Ishikawa (cell line): Measurements from ENCODE around the gene RAP1GAP.
A peak's percentile ranks its signal among the peaks of the same experiment; 100 is the strongest.

Source experiments
- CEBPB ChIP-seq: IDR thresholded peaks from 2 replicates; pipeline ENCODE4 v1.6.1; 2012
- CREB1 ChIP-seq: IDR thresholded peaks from 2 replicates; pipeline ENCODE4 v1.6.1; 2012; ENCODE audit warnings: low read depth
- EGR1 ChIP-seq: IDR thresholded peaks from 2 replicates; pipeline ENCODE4 v1.6.1; 2012
- EP300 ChIP-seq: IDR thresholded peaks from 2 replicates; pipeline ENCODE4 v1.6.1; 2012; ENCODE audit warnings: borderline replicate concordance
- FOXM1 ChIP-seq: IDR thresholded peaks from 2 replicates; pipeline ENCODE4 v1.6.1; 2012; ENCODE audit warnings: low read depth, borderline replicate concordance
- NFIC ChIP-seq: IDR thresholded peaks from 2 replicates; pipeline ENCODE4 v1.6.1; 2012
- RAD21 ChIP-seq: IDR thresholded peaks from 2 replicates; pipeline ENCODE4 v1.6.1; 2012; ENCODE audit warnings: low read depth
- TAF1 ChIP-seq: IDR thresholded peaks from 2 replicates; pipeline ENCODE4 v1.6.1; 2012; ENCODE audit warnings: low read depth, mild to moderate bottlenecking
- TCF12 ChIP-seq: IDR thresholded peaks from 2 replicates; pipeline ENCODE4 v1.6.1; 2012; ENCODE audit warnings: low read depth
- TEAD4 ChIP-seq: IDR thresholded peaks from 2 replicates; pipeline ENCODE4 v1.6.1; 2012
- YY1 ChIP-seq: IDR thresholded peaks from 2 replicates; pipeline ENCODE4 v1.6.1; 2012; ENCODE audit warnings: low read depth
- ZBTB7A ChIP-seq: IDR thresholded peaks from 2 replicates; pipeline ENCODE4 v1.6.1; 2012; ENCODE audit warnings: low read depth
- TF ChIP-seq, protein P1 (sequence below): IDR thresholded peaks from 2 replicates; pipeline ENCODE4 v1.6.1; 2012
- TF ChIP-seq, protein P2 (sequence below): IDR thresholded peaks from 2 replicates; pipeline ENCODE4 v1.6.1; 2012; ENCODE audit warnings: low read depth, mild to moderate bottlenecking
- TF ChIP-seq, protein P3 (sequence below): IDR thresholded peaks from 2 replicates; pipeline ENCODE4 v1.6.1; 2012

Gene RAP1GAP

DNA sequence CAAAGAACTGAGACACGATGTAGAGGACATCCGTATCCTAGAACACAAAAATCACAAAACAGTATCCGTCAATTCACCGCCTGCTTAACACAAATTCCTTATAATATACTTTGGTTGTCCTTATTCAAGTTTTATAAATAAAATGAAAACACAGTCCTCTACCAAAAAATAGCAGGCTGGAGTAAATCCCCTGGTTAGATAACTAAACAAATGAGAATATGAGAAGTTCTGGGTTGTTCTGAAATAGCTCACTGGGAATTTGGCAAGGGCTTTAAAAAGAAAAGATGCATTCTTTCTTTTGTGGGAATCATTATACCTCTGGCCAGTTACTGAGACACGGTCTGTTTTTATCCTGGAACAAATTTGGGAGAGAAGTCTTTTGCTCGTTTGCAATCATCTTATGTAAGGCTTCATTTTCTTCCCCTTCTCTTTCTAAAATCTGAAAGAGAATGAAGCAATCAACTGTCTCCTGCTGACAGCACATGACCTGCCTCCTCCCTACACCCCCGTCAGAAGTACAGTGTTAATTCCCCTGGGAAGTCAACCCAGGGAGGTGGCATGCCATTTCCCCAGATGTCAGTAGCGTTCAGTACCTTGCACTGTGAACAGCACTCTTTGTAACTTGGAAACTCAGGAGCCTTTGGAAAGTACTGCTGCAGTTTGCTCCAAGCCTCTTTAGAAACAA lies 37.1 kb upstream of the RAP1GAP start:
- no peak for TF ChIP-seq FOXM1
- TF ChIP-seq, protein P1, sequence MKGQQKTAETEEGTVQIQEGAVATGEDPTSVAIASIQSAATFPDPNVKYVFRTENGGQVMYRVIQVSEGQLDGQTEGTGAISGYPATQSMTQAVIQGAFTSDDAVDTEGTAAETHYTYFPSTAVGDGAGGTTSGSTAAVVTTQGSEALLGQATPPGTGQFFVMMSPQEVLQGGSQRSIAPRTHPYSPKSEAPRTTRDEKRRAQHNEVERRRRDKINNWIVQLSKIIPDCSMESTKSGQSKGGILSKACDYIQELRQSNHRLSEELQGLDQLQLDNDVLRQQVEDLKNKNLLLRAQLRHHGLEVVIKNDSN, result no peak
- TF ChIP-seq, protein P2, sequence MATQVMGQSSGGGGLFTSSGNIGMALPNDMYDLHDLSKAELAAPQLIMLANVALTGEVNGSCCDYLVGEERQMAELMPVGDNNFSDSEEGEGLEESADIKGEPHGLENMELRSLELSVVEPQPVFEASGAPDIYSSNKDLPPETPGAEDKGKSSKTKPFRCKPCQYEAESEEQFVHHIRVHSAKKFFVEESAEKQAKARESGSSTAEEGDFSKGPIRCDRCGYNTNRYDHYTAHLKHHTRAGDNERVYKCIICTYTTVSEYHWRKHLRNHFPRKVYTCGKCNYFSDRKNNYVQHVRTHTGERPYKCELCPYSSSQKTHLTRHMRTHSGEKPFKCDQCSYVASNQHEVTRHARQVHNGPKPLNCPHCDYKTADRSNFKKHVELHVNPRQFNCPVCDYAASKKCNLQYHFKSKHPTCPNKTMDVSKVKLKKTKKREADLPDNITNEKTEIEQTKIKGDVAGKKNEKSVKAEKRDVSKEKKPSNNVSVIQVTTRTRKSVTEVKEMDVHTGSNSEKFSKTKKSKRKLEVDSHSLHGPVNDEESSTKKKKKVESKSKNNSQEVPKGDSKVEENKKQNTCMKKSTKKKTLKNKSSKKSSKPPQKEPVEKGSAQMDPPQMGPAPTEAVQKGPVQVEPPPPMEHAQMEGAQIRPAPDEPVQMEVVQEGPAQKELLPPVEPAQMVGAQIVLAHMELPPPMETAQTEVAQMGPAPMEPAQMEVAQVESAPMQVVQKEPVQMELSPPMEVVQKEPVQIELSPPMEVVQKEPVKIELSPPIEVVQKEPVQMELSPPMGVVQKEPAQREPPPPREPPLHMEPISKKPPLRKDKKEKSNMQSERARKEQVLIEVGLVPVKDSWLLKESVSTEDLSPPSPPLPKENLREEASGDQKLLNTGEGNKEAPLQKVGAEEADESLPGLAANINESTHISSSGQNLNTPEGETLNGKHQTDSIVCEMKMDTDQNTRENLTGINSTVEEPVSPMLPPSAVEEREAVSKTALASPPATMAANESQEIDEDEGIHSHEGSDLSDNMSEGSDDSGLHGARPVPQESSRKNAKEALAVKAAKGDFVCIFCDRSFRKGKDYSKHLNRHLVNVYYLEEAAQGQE, result peak; percentile 48; the same call in 1 of the 2 replicates

DNA sequence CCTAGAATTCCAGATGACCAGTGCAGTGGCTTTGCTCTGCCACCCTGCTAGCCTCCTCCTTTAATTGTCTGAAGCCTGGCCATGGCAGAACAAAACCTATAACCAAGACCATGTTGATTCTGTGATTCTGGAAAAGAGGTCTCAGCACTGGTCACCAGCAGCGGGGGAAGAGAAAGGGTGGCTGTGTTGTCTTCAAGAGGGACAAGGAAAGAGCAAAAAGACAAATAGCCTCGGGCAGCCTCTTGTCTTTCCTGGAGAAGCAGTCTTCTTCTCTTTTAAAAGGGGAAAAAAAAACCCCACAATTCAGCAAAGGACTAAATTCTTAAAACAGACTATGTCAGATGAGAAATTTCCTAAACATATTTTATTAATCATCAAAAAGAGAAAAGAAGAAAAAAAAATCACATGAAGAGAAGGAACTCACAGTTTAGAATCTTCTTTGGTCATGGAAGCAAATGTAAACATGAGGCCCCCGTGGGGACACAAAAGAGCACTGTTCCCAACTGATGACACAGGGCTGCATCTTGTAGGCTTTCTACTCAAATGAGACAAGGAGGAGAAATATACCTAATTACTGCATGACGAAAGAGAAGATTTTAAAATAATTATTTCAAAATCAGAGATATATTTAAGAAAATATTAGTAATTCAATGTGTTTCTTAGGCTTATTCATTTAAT lies 36.3 kb upstream of the RAP1GAP start:
- no peak for TF ChIP-seq CEBPB
- no peak for TF ChIP-seq TCF12
- TF ChIP-seq, protein P1, result no peak
- TF ChIP-seq EP300, result no peak
- no peak for TF ChIP-seq ZBTB7A
- no peak for TF ChIP-seq CREB1
- TF ChIP-seq, protein P2, result no peak
- TF ChIP-seq FOXM1, result no peak

DNA sequence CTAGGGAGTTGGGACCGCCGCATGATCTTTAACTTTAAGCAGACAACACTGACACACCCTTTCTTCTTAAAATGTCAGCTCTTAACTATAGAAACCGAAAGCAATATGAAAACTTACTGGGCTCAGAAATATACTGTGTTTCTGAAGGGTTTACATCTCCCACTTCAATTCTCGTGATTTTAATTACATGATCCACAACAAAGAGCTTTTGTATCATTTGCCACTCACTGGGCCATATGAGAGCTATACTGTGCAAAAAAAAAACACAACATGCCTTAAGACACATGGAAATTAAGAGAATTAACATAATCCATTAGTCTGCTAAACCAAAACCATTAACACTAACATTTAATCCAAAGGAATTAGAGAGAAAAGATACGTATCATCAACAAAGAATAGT lies 35.0 kb upstream of the RAP1GAP start:
- no peak for TF ChIP-seq CEBPB
- no peak for TF ChIP-seq ZBTB7A
- no peak for TF ChIP-seq EGR1
- no peak for TF ChIP-seq TCF12
- TF ChIP-seq, protein P3, sequence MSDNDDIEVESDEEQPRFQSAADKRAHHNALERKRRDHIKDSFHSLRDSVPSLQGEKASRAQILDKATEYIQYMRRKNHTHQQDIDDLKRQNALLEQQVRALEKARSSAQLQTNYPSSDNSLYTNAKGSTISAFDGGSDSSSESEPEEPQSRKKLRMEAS, result no peak
- TF ChIP-seq, protein P1, result no peak
- no peak for TF ChIP-seq RAD21
- TF ChIP-seq YY1, result no peak
- no peak for TF ChIP-seq TEAD4
- no peak for TF ChIP-seq EP300
- TF ChIP-seq TAF1, result no peak
- TF ChIP-seq FOXM1, result no peak

DNA sequence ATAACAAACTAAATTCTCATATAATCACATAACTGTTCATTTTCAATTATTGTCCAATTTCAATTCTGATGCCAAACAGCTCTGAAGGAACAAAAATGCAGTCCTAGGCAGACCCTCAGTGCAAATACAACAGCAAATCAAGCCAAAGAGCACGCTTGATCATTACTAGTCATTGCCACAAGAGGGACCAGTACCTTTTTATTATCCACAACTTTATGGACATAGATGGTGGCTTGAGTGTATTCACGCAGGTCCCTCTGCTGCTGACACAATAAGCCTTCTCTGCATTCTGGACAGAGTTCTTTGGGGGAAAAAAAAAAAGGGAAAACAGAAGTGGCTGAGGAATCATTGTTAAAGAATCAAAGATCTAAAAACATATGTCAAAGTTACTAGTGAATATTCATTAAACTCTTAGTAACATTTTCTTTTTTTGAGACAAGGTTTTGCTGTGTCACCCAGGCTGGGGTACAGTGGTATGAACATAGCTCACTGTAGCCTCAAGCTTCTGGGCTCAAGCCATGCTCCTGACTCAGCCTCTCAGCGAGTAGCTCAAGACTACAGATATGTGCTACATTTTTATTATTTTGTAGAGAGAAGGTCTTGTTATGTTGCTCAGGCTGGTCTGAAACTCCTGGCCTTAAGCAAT lies 34.3 kb upstream of the RAP1GAP start:
- TF ChIP-seq CEBPB (no peak), NFIC (no peak), RAD21 (peak; percentile 47; the same call in 1 of the 2 replicates), ZBTB7A (no peak)

DNA sequence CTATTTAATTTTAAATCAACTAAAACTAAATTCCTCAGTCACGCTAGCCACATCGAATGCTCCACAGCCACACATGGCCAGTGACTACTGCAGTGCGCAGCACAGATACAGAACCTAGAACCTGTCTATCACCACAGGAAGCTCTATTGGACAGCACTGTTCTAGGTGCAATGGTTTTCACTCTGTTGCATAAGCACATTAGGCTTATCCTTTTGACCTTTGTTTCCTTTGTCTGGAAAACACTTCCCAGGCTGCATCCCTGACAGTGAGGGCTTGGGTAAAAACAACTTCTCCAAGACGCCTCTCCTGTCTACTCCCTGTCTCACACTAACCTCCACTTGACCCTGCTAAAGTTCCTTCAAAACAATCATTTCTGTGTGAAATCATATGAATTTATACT lies 33.6 kb upstream of the RAP1GAP start:
- TF ChIP-seq, protein P3, result no peak
- TF ChIP-seq CEBPB, result no peak
- TF ChIP-seq RAD21, result no peak
- TF ChIP-seq FOXM1, result no peak
- TF ChIP-seq, protein P2, result no peak
- no peak for TF ChIP-seq NFIC
- no peak for TF ChIP-seq TAF1
- TF ChIP-seq TEAD4, result no peak
- no peak for TF ChIP-seq TCF12
